DND-41 (cell line): ENCODE measurements around the gene PSMG3.

ENCODE experiments used
- EZH2 ChIP-seq: IDR thresholded peaks from 3 replicates; pipeline ENCODE4 v1.6.1; 2012; ENCODE audit warnings: borderline replicate concordance, low read depth, mild to moderate bottlenecking, moderate library complexity, low read length, inconsistent platforms; ENCODE audit not compliant: severe bottlenecking
- TF ChIP-seq, protein P1 (sequence below): IDR thresholded peaks from 2 replicates; pipeline ENCODE4 v1.5.1; 2012; ENCODE audit warnings: borderline replicate concordance, low read length, moderate library complexity, mild to moderate bottlenecking; ENCODE audit not compliant: poor library complexity, severe bottlenecking; ENCODE audit errors: extremely low read depth

DNA sequence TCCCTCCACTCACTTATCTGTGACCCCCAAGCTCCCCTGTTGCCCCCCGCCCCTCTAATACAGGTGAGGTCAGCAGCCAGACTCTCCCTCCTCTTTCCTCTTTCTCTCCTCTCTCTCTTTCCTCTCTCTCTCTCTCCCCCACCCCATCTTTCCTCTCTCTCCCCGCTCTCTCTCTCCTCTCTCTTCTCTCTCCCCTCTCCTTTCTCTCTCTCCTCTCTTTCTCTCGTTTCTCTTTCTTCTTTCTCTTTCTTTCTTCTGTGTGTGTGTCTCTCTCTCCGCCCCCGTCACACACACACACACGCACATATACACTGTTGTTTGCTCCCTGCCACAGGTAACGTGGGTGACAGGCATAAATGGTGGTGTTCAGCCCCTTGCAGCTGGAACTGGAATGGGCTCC lies 37.2 kb upstream of the PSMG3 start:
- TF ChIP-seq, protein P1, sequence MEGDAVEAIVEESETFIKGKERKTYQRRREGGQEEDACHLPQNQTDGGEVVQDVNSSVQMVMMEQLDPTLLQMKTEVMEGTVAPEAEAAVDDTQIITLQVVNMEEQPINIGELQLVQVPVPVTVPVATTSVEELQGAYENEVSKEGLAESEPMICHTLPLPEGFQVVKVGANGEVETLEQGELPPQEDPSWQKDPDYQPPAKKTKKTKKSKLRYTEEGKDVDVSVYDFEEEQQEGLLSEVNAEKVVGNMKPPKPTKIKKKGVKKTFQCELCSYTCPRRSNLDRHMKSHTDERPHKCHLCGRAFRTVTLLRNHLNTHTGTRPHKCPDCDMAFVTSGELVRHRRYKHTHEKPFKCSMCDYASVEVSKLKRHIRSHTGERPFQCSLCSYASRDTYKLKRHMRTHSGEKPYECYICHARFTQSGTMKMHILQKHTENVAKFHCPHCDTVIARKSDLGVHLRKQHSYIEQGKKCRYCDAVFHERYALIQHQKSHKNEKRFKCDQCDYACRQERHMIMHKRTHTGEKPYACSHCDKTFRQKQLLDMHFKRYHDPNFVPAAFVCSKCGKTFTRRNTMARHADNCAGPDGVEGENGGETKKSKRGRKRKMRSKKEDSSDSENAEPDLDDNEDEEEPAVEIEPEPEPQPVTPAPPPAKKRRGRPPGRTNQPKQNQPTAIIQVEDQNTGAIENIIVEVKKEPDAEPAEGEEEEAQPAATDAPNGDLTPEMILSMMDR, result no peak
- TF ChIP-seq EZH2, result no peak
